22Rv1 (cell line): ENCODE data around the gene PLD1.

Source experiments
- CTCF ChIP-seq: fragments of 450-650 bp; IDR thresholded peaks from 2 replicates; pipeline ENCODE4 v1.5.1; 2017; ENCODE audit warnings: mild to moderate bottlenecking
- ZFX ChIP-seq: fragments of 450-650 bp; IDR thresholded peaks from 2 replicates; pipeline ENCODE4 v1.6.1; 2017; ENCODE audit warnings: antibody characterized with exemption, borderline replicate concordance

- TF ChIP-seq CTCF (no peak), ZFX (no peak)
These were observed 28.6 kb downstream of the PLD1 start for GRCh38 chr3:171781711-171782127.
